ENCODE data around the gene AMOTL2.

- TF ChIP-seq EZH2 (IDR thresholded peaks at IDR 0.05; ENCODE audit: insufficient read depth, poor library complexity, severe bottlenecking), result no peak
- TF ChIP-seq EZH2phosphoT487 (IDR thresholded peaks at IDR 0.05; ENCODE audit: insufficient read depth, low read depth), result no peak
These were observed 29.7 kb downstream of the AMOTL2 start for GRCh38 chr3:134344560-134344959.
